Measurements from ENCODE around the gene GJC3.

DNA sequence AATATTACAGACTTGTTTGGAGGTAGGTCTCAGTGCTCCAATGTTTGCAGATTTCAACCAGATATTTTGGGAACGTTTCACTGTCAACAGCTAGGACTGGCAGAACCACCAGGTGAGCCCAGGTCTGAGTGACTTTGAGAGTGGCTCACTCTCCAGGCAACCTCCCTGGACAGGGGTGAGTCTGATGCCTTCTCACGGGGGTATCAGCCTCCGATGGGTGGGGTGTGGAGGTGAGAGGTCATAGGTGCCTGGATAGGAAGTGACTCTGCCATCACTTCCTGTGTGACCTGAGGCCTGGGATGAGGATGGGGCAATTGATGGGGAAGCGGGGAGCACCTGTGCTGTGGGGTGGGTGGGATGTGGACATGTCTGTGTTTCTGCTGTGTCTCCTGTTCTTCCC lies 41.8 kb upstream of the GJC3 start:
- TF ChIP-seq, protein P1, sequence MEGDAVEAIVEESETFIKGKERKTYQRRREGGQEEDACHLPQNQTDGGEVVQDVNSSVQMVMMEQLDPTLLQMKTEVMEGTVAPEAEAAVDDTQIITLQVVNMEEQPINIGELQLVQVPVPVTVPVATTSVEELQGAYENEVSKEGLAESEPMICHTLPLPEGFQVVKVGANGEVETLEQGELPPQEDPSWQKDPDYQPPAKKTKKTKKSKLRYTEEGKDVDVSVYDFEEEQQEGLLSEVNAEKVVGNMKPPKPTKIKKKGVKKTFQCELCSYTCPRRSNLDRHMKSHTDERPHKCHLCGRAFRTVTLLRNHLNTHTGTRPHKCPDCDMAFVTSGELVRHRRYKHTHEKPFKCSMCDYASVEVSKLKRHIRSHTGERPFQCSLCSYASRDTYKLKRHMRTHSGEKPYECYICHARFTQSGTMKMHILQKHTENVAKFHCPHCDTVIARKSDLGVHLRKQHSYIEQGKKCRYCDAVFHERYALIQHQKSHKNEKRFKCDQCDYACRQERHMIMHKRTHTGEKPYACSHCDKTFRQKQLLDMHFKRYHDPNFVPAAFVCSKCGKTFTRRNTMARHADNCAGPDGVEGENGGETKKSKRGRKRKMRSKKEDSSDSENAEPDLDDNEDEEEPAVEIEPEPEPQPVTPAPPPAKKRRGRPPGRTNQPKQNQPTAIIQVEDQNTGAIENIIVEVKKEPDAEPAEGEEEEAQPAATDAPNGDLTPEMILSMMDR (conservative IDR thresholded peaks at IDR 0.05; ENCODE audit: low read depth, low read length): no peak
- no peak for TF ChIP-seq EZH2 (IDR thresholded peaks at IDR 0.05; ENCODE audit: borderline replicate concordance, low read depth, low read length, poor library complexity, severe bottlenecking)
